Right lobe of liver (tissue), 4 donors: ENCODE data around the gene BRD8.

ENCODE experiments used
- POLR2A ChIP-seq: fragments of 450-650 bp; IDR thresholded peaks from one replicate; pipeline ENCODE4 v1.6.1; 2017; ENCODE audit warnings: antibody characterized with exemption, mild to moderate bottlenecking
- TF ChIP-seq, protein P1 (sequence below), 4 donors: fragments of 200-600 bp in 3 of 4; fragments of 450-650 bp in 1 of 4; IDR thresholded peaks; one replicate each; pipeline versions ENCODE4 v1.5.1 to v1.8.0; 2016 to 2022; ENCODE audit warnings: antibody characterized with exemption in 4 of 4, mild to moderate bottlenecking in 2 of 4
- donor health status: DM: no; HTN: no; CAD: no.
- donor health status: DM: no; HTN: no; CAD: no.
- donor health status: DM: no; HTN: yes; CAD: no.

GRCh38 chr5:138139781-138140090 lies 38.7 kb downstream of the BRD8 start:
- no peak for TF ChIP-seq POLR2A
- TF ChIP-seq, protein P1, sequence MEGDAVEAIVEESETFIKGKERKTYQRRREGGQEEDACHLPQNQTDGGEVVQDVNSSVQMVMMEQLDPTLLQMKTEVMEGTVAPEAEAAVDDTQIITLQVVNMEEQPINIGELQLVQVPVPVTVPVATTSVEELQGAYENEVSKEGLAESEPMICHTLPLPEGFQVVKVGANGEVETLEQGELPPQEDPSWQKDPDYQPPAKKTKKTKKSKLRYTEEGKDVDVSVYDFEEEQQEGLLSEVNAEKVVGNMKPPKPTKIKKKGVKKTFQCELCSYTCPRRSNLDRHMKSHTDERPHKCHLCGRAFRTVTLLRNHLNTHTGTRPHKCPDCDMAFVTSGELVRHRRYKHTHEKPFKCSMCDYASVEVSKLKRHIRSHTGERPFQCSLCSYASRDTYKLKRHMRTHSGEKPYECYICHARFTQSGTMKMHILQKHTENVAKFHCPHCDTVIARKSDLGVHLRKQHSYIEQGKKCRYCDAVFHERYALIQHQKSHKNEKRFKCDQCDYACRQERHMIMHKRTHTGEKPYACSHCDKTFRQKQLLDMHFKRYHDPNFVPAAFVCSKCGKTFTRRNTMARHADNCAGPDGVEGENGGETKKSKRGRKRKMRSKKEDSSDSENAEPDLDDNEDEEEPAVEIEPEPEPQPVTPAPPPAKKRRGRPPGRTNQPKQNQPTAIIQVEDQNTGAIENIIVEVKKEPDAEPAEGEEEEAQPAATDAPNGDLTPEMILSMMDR (IDR thresholded peaks at IDR 0.05): no peak
